ENCODE measurements around the gene LDLRAD3. TPM values are rescaled to one million over a fixed set of nuclear protein-coding genes. Genes with fewer than 3 reads are reported as not detected.

LDLRAD3 gene
- total and polyA plus RNA-seq, 4 donors: 2.2 to 14.3 (median 9.9) TPM

GRCh38 chr11:35981581-35981980 lies 37.7 kb downstream of the LDLRAD3 start:
- ATAC-seq (ENCODE audit: insufficient read depth, low FRiP score) (no peak), DNase-seq (peak; percentile 47 to 66 (median 66))
- Histone ChIP-seq H3K27me3 (ENCODE audit: control insufficient read depth in 3 of 3, insufficient read depth in 3 of 3, low read length in 2 of 3) (no peaks in the 10 kb centered on the region), H3K4me3 (no peak overlapping the region), H3K36me3 (ENCODE audit: control insufficient read depth in 4 of 4, insufficient read depth in 4 of 4, low read length in 4 of 4) (no peaks in the 10 kb centered on the region), H3K9me3 (ENCODE audit: control insufficient read depth in 4 of 4, insufficient read depth in 3 of 4, low read length in 3 of 4) (peaks cover 0 to 2% (median 0%) of the 10 kb centered on the region in 4 donors), H3K4me1 (ENCODE audit: control insufficient read depth in 5 of 5, insufficient read depth in 5 of 5, low read length in 5 of 5) (peaks cover 0 to 26% (median 7%) of the 10 kb centered on the region in 5 donors), H3K9ac (ENCODE audit: insufficient read depth in 1 of 2, low read length in 2 of 2) (no peak overlapping the region), H3K27ac (ENCODE audit: low read depth in 1 of 2, low read length in 1 of 2) (no peak overlapping the region)
- WGBS, 2 donors: 72 to 87% methylated on average over 7 of the region's 7 CpGs
- TF ChIP-seq CTCF (IDR thresholded peaks at IDR 0.05; ENCODE audit: control extremely low read depth, extremely low read depth): no peak

- Histone ChIP-seq H3K9ac (ENCODE audit: insufficient read depth in 1 of 2, low read length in 2 of 2) (no peak overlapping the region), H3K36me3 (ENCODE audit: control insufficient read depth in 4 of 4, insufficient read depth in 4 of 4, low read length in 4 of 4) (no peaks in the 10 kb centered on the region), H3K4me1 (ENCODE audit: control insufficient read depth in 5 of 5, insufficient read depth in 5 of 5, low read length in 5 of 5) (peaks cover 0 to 26% (median 7%) of the 10 kb centered on the region in 5 donors), H3K9me3 (ENCODE audit: control insufficient read depth in 4 of 4, insufficient read depth in 3 of 4, low read length in 3 of 4) (peaks cover 0 to under 1% (median 0%) of the 10 kb centered on the region in 4 donors), H3K27ac (ENCODE audit: low read depth in 1 of 2, low read length in 1 of 2) (no peak overlapping the region), H3K27me3 (ENCODE audit: control insufficient read depth in 3 of 3, insufficient read depth in 3 of 3, low read length in 2 of 3) (no peaks in the 10 kb centered on the region), H3K4me3 (no peak overlapping the region)
- no peak for DNase-seq
- TF ChIP-seq CTCF (IDR thresholded peaks at IDR 0.05; ENCODE audit: control extremely low read depth, extremely low read depth): no peak
- 85 to 91% methylated on average over 8 of the region's 8 CpGs for WGBS, 2 donors
- ATAC-seq (ENCODE audit: insufficient read depth, low FRiP score): no peak
Observed at GRCh38 chr11:35982061-35982460, 38.2 kb downstream of the LDLRAD3 start.

- peak in 2 of 3 donors; percentile 58 to 63 for DNase-seq
- 83 to 91% methylated on average over 1 of the region's 1 CpG for WGBS, 2 donors
Observed at GRCh38 chr11:35983981-35984380, 40.1 kb downstream of the LDLRAD3 start.

More at GRCh38 chr11:35983981-35984380, 40.1 kb downstream of the LDLRAD3 start:
- no peak overlapping the region for H3K9ac ChIP-seq (ENCODE audit: insufficient read depth in 1 of 2, low read length in 2 of 2)
- no peak for ATAC-seq (ENCODE audit: insufficient read depth, low FRiP score)
- H3K27me3 ChIP-seq (ENCODE audit: control insufficient read depth in 3 of 3, insufficient read depth in 3 of 3, low read length in 2 of 3): no peaks in the 10 kb centered on the region
- TF ChIP-seq CTCF (IDR thresholded peaks at IDR 0.05; ENCODE audit: control extremely low read depth, extremely low read depth): no peak
- H3K36me3 ChIP-seq (ENCODE audit: control insufficient read depth in 4 of 4, insufficient read depth in 4 of 4, low read length in 4 of 4): no peaks in the 10 kb centered on the region
- no peak overlapping the region for H3K4me3 ChIP-seq
- peaks cover 0 to 23% (median 7%) of the 10 kb centered on the region in 5 donors for H3K4me1 ChIP-seq (ENCODE audit: control insufficient read depth in 5 of 5, insufficient read depth in 5 of 5, low read length in 5 of 5)
- H3K9me3 ChIP-seq (ENCODE audit: control insufficient read depth in 4 of 4, insufficient read depth in 3 of 4, low read length in 3 of 4): no peaks in the 10 kb centered on the region
- H3K27ac ChIP-seq (ENCODE audit: low read depth in 1 of 2, low read length in 1 of 2): no peak overlapping the region

Measured in lung (tissue), 12 donors.